ENCODE measurements around the gene PGRMC2. TPM values are rescaled to one million over a fixed set of nuclear protein-coding genes. Genes with fewer than 3 reads are reported as not detected.

The PGRMC2 gene
- total RNA-seq, 1 experiment from 2014 or later, result 77.6 TPM

- Histone ChIP-seq H3K23me2 (ENCODE audit: insufficient read length, low read depth, low read length, poor library complexity, severe bottlenecking) (no peaks in the 10 kb centered on the region), H4K5ac (ENCODE audit: insufficient read length, low read depth, low read length) (no peak overlapping the region), H2BK5ac (ENCODE audit: insufficient read length, low read length) (no peak overlapping the region), H3K23ac (ENCODE audit: insufficient read length, low read depth, low read length) (no peak overlapping the region), H2BK20ac (ENCODE audit: low read depth, low read length, poor library complexity, severe bottlenecking) (no peak overlapping the region), H3K9me3 (ENCODE audit: control insufficient read depth, low read depth, low read length) (no peaks in the 10 kb centered on the region), H3K18ac (ENCODE audit: insufficient read length, low read depth, low read length) (no peak overlapping the region), H3K4ac (ENCODE audit: low read depth, low read length) (no peak overlapping the region), H3K56ac (ENCODE audit: insufficient read length, low read depth, low read length) (no peak overlapping the region), H2BK12ac (ENCODE audit: insufficient read length, low read depth, low read length) (no peak overlapping the region), H3K9ac (ENCODE audit: extremely low read depth, insufficient read length, low read length) (no peak overlapping the region), H3K79me2 (ENCODE audit: insufficient read depth, low read length) (peaks cover 5% of the 10 kb centered on the region; the same call in 1 of the 2 replicates), H2BK15ac (ENCODE audit: low read depth, low read length) (no peak overlapping the region), H2BK120ac (ENCODE audit: low read depth, low read length, poor library complexity, severe bottlenecking) (no peak overlapping the region), H2AFZ (ENCODE audit: low read length) (no peak overlapping the region), H3K4me2 (ENCODE audit: insufficient read depth, insufficient read length, low read length) (no peak overlapping the region), H4K8ac (replicated peaks; ENCODE audit: insufficient read length, low read depth, low read length) (no peak overlapping the region), H4K91ac (ENCODE audit: insufficient read length, low read depth, low read length) (no peak overlapping the region), H3K79me1 (ENCODE audit: insufficient read depth, low read depth, low read length, poor library complexity, severe bottlenecking) (no peaks in the 10 kb centered on the region), H3K27me3 (ENCODE audit: insufficient read depth, low read length) (no peaks in the 10 kb centered on the region), H2AK5ac (ENCODE audit: insufficient read length, low read length) (no peak overlapping the region), H3K27ac (ENCODE audit: insufficient read length, low read depth, low read length) (no peak overlapping the region), H4K20me1 (ENCODE audit: control insufficient read depth, insufficient read depth, insufficient read length) (no peaks in the 10 kb centered on the region), H3K14ac (ENCODE audit: insufficient read depth, low read length) (no peak overlapping the region), H3K4me1 (ENCODE audit: insufficient read depth, low read length) (no peaks in the 10 kb centered on the region), H3T11ph (ENCODE audit: low read length) (no peak overlapping the region)
- TF ChIP-seq CTCF (conservative IDR thresholded peaks at IDR 0.05), result no peak
- H3K9me3 Mint-ChIP-seq, result no peaks in the 10 kb centered on the region
- no peak overlapping the region for H3K4me3 Mint-ChIP-seq
- H3K27ac Mint-ChIP-seq, result no peak overlapping the region
- peaks cover 9 to 11% of the 10 kb centered on the region in 2 experiments; a peak in 3 of 4 replicates for H3K4me1 Mint-ChIP-seq
- peaks cover 17 to 39% (median 31%) of the 10 kb centered on the region in 3 experiments; a peak in 6 of 7 replicates for H3K36me3 Mint-ChIP-seq (ENCODE audit: insufficient read depth in 1 of 3, low read depth in 3 of 3)
- no peaks in the 10 kb centered on the region for H3K27me3 Mint-ChIP-seq (ENCODE audit: low read depth)
- no peak for DNase-seq
Observed at GRCh38 chr4:128275346-128275745, 12.3 kb downstream of the PGRMC2 start.
